ENCODE data around the gene KRT77.

KRT77 gene

GRCh38 chr12:52724384-52724783 is 21.1 kb upstream of the KRT77 start:
- no peak for FAIRE-seq
- no peak for TF ChIP-seq CTCF (IDR thresholded peaks at IDR 0.05; ENCODE audit: insufficient read depth, missing control alignments)
- no peak for DNase-seq (ENCODE audit: insufficient read length, low spot score)

GRCh38 chr12:52722680-52723079 is 19.4 kb upstream of the KRT77 start:
- FAIRE-seq (no peak), DNase-seq (ENCODE audit: insufficient read length, low spot score) (no peak)
- no peak for TF ChIP-seq CTCF (IDR thresholded peaks at IDR 0.05; ENCODE audit: insufficient read depth, missing control alignments)

- no peak for TF ChIP-seq CTCF (IDR thresholded peaks at IDR 0.05; ENCODE audit: insufficient read depth, missing control alignments)
- no peak for DNase-seq (ENCODE audit: insufficient read length, low spot score)
- FAIRE-seq: no peak
These were observed 18.6 kb upstream of the KRT77 start for GRCh38 chr12:52721838-52722470.

GRCh38 chr12:52720365-52720886 is 17.1 kb upstream of the KRT77 start:
- no peak for TF ChIP-seq CTCF (IDR thresholded peaks at IDR 0.05; ENCODE audit: insufficient read depth, missing control alignments)
- FAIRE-seq (no peak), DNase-seq (ENCODE audit: insufficient read length, low spot score) (no peak)

GRCh38 chr12:52716061-52716460 is 12.7 kb upstream of the KRT77 start:
- no peak for FAIRE-seq
- DNase-seq (ENCODE audit: insufficient read length, low spot score): no peak
- no peak for TF ChIP-seq CTCF (IDR thresholded peaks at IDR 0.05; ENCODE audit: insufficient read depth, missing control alignments)

GRCh38 chr12:52715416-52715815 is 12.1 kb upstream of the KRT77 start:
- FAIRE-seq (no peak), DNase-seq (ENCODE audit: insufficient read length, low spot score) (no peak)
- TF ChIP-seq CTCF (IDR thresholded peaks at IDR 0.05; ENCODE audit: insufficient read depth, missing control alignments): peak; percentile 24

GRCh38 chr12:52714887-52715281 is 11.6 kb upstream of the KRT77 start:
- FAIRE-seq: no peak

More at GRCh38 chr12:52714887-52715281, 11.6 kb upstream of the KRT77 start:
- TF ChIP-seq CTCF (IDR thresholded peaks at IDR 0.05; ENCODE audit: insufficient read depth, missing control alignments): no peak
- no peak for DNase-seq (ENCODE audit: insufficient read length, low spot score)
